Measurements from ENCODE around the gene AMIGO3. TPM values are rescaled to one million over a fixed set of nuclear protein-coding genes. Genes with fewer than 3 reads are reported as not detected.

The AMIGO3 gene
- total RNA-seq, 1 donor from 2014 or later, result not detected

- ATAC-seq (ENCODE audit: poor library complexity), result no peak
- no peak for DNase-seq
- intact Hi-C loops (cut with DNase I), result loop anchor here (10.0 kb wide), 1 partner anchor 211 kb away; no protein-coding TSS in a partner anchor
Observed at GRCh38 chr3:49675912-49676311, 43.6 kb downstream of the AMIGO3 start.

GRCh38 chr3:49674497-49674983 is 44.9 kb downstream of the AMIGO3 start:
- intact Hi-C loops (cut with DNase I), result loop anchor here (5.0 to 10.0 kb wide), 2 partner anchors 137 to 210 kb away; no protein-coding TSS in a partner anchor
- no peak for DNase-seq
- peak; percentile 37 for ATAC-seq (ENCODE audit: poor library complexity)

DNA sequence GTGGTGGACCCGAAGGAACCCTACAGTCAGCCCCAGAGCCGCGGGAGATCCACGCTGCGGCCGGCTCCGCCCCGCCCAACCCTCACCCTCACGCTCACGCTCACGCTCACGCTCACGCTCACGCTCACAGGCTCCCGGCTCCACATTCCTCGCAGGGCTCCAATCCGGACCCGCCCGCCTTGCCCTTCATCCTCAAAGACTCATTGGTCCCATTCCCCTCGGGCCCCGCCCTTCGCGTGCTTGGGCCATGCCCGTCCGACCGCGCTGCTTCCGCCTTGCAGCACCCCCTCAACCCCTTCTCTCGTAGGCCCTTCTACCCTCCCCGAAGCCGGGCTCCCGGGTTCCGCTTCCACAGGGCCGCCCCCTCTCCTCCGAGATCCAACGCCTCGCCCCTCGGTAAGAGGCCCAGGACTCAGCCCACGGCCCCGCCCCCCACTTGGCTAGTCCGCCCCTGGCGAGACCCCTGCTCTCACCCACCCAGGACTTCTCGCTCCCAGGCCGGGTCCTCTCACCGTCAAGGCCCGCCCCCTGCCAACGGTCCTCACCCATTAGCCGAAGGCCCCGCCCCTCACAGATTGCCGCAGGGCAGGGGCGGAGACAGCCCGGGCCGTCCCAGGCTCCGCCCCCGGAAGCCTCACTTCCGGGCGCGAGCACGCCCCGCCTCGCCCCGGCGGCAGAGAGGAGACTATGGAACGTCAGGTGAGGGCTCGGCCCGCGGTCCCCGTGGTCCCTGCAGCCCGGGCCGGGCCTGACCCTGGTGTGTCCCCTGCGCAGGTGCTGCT is 45.6 kb downstream of the AMIGO3 start, which contains the start of gene APEH:
TSS of gene APEH (plus strand) at position 637 of the 782 bp plus-strand sequence. CDS start at position 688, 51 bp downstream.
- intact Hi-C loops (cut with DNase I), result loop anchor here (5.0 to 10.0 kb wide), 2 partner anchors 137 to 209 kb away; no protein-coding TSS in a partner anchor
- DNase-seq (peak; percentile 98), ATAC-seq (ENCODE audit: poor library complexity) (peak; percentile 95)

DNA sequence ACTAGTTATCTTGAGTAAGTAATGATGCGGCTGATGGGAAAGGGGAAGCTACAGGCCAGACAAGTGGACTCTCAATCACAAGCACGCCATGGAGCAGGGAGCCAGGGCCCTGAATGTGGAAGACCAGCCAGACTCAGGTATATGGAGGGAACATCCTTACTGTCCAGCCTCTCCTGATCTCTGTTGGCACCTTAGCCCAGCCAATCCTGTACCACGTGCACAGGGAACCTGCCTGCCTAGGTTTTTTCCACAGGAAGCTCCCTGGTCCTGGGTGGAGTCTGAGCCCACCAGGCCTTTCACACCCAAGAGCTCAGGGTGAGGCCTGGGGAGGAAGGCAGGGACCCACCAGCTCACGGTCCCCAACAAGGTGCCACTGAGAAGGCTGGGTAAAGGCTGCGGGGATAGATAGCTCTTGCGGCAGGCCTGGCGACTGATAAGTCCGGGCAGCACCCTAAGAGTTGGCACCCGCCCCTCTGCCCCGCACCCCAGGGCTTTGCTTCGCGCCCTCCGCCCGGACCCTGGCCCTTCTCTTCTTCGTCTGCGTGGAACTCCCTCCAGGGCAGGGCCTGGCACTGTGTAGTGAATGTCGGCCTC is 46.3 kb downstream of the AMIGO3 start:
- no peak for ATAC-seq (ENCODE audit: poor library complexity)
- intact Hi-C loops (cut with DNase I), result loop anchor here (5.0 to 10.0 kb wide), 2 partner anchors 136 to 208 kb away; no protein-coding TSS in a partner anchor
- DNase-seq, result no peak

- ATAC-seq (ENCODE audit: poor library complexity), result peak; percentile 14
- intact Hi-C loops (cut with DNase I), result loop anchor here (5.0 to 10.0 kb wide), 2 partner anchors 134 to 207 kb away; no protein-coding TSS in a partner anchor
- peak; percentile 66 for DNase-seq
Observed at GRCh38 chr3:49671291-49672288, 47.9 kb downstream of the AMIGO3 start.

DNA sequence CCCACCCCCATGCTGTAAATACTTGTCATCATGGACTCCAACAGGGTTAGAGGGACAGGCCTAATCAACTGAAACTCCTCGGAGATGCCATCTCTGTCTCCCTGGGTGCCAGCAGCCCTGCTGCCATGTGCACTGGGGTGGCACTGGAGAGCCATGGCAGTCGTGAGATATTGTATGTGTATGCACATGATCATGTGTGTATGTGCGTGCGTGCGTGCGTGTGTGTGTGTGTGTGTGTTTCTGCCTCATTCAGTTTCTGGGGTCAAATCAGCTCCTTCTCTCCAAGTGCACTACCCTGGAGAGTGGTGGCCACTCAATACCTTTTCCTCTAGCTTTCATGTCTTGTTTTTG is 48.6 kb downstream of the AMIGO3 start:
- DNase-seq (no peak), ATAC-seq (ENCODE audit: poor library complexity) (no peak)
- intact Hi-C loops (cut with DNase I), result loop anchor here (5.0 to 10.0 kb wide), 2 partner anchors 134 to 206 kb away; no protein-coding TSS in a partner anchor

GRCh38 chr3:49669352-49669751 is 50.1 kb downstream of the AMIGO3 start:
- intact Hi-C loops (cut with DNase I), result no loop called here

DNA sequence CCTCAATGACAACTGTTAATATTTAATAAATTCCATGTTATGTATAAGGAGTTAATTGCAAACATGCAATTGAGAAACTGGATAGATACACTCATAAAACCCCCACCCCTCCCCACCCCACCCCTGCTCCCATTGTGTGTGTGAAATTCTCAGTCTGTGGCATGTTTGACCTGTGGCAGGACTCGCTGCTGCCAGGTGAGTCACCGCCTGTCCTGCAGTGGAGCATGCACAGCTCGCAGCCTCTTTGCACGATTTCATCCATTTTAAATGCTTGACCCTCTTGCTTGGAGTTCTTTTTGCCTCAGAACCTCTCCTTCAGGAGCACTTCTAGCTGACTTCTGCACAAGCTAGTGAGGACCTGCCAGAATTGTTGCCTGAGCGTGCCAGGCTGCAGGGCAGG is 50.6 kb downstream of the AMIGO3 start:
- DNase-seq (no peak), ATAC-seq (ENCODE audit: poor library complexity) (no peak)
- intact Hi-C loops (cut with DNase I), result no loop called here

More at GRCh38 chr3:49669352-49669751, 50.1 kb downstream of the AMIGO3 start:
- no peak for DNase-seq
- no peak for ATAC-seq (ENCODE audit: poor library complexity)

GRCh38 chr3:49668414-49668797 is 51.1 kb downstream of the AMIGO3 start:
- ATAC-seq (ENCODE audit: poor library complexity) (no peak), DNase-seq (no peak)
- intact Hi-C loops (cut with DNase I), result no loop called here

DNA sequence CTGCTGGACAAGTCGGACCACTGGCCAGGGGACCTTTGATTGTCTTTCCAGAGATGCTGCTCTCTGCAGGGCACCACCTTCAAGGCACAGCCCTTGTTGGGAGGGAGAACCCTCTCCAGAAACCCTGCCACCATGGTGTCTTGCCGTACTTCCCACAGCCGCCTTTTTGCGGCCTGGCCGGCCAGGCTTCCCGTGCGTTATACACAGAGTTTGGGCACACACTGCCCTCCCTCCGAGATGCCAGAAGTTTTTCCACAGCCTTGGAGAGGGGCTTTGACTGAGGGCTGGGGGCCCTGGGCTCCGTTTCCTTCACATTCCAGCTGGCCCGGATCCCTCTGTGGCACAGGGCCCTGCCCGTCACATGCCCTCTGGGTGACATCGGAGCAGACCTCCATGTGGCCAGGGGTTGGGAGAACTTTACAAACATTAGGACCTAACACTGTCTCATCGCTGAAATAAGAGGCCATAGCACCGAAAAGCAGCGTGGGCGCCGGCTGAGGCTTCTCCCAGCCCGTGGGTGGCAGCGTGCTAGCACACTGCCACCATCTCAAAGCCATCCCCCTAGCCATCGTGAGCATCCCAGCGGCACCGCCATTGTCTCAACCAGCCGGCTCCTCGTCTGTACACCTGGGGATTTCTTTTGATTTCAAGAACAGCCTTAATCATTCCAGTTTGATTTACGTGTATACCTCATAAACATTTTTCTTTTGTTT is 51.6 kb downstream of the AMIGO3 start:
- no peak for ATAC-seq (ENCODE audit: poor library complexity)
- intact Hi-C loops (cut with DNase I), result no loop called here
- no peak for DNase-seq

Other genes with a start within 250 kb of the AMIGO3 start
- 122 TPM for gene DAG1, start 249.4 kb downstream of the AMIGO3 start, total RNA-seq
- 0.27 TPM for gene BSN, start 165.2 kb downstream of the AMIGO3 start, total RNA-seq
- 103 TPM for gene APEH, start 45.3 kb downstream of the AMIGO3 start, total RNA-seq
- gene MST1, start 30.2 kb downstream of the AMIGO3 start, total RNA-seq, result 3.7 TPM
- 47.9 TPM for gene RNF123, start 30.1 kb downstream of the AMIGO3 start, total RNA-seq
- 15.7 TPM for gene GMPPB, start 4.3 kb upstream of the AMIGO3 start, total RNA-seq
- 14.8 TPM for gene IP6K1, start 66.9 kb upstream of the AMIGO3 start, total RNA-seq
- not detected for gene CDHR4, start 80.2 kb upstream of the AMIGO3 start, total RNA-seq
- 2.9 TPM for gene INKA1, start 83.6 kb upstream of the AMIGO3 start, total RNA-seq
- 19.7 TPM for gene UBA7, start 94.3 kb upstream of the AMIGO3 start, total RNA-seq
- 1.7 TPM for gene TRAIP, start 136.9 kb upstream of the AMIGO3 start, total RNA-seq
- gene CAMKV, start 150.2 kb upstream of the AMIGO3 start, total RNA-seq, result not detected
- 1.5 TPM for gene MST1R, start 184.2 kb upstream of the AMIGO3 start, total RNA-seq
- 7.8 TPM for gene MON1A, start 210.1 kb upstream of the AMIGO3 start, total RNA-seq
- 43.0 TPM for gene RBM6, start 220.5 kb upstream of the AMIGO3 start, total RNA-seq

Measured in Right ventricle myocardium superior (tissue), 1 donor.